RWPE2 (cell line): ENCODE data around the gene EHD3.

Experiments used
- ATAC-seq: fragments of 200-7000 bp; cut with Tn5 transposase; 3 replicates; pipeline ENCODE4 v1.9.1; 2021; ENCODE audit warnings: low read depth
- DNase-seq: peaks from one replicate; pipeline ENCODE4 v3.0.0-alpha.2; 2020; ENCODE audit warnings: low spot score
- H3K27ac ChIP-seq: fragments of 450-650 bp; 2 replicates; pipeline ENCODE4 v1.5.1; 2017; ENCODE audit warnings: mild to moderate bottlenecking; ENCODE audit not compliant: poor library complexity, severe bottlenecking
- H3K27me3 ChIP-seq: fragments of 250-450 bp; sonication (Bioruptor Pico); 2 replicates; pipeline ENCODE4 v1.5.1; 2021; ENCODE audit warnings: mild to moderate bottlenecking, moderate library complexity; ENCODE audit not compliant: insufficient read depth, poor library complexity, severe bottlenecking
- H3K36me3 ChIP-seq: fragments of 250-450 bp; sonication (Bioruptor Pico); 2 replicates; pipeline ENCODE4 v1.5.1; 2020; ENCODE audit warnings: low read depth, mild to moderate bottlenecking, moderate library complexity
- H3K4me1 ChIP-seq: fragments of 250-450 bp; sonication (Bioruptor Pico); 2 replicates; pipeline ENCODE4 v1.5.1; 2021; ENCODE audit warnings: mild to moderate bottlenecking, moderate library complexity; ENCODE audit not compliant: insufficient read depth, poor library complexity, severe bottlenecking
- H3K4me3 ChIP-seq: fragments of 250-450 bp; sonication (Bioruptor Pico); 2 replicates; pipeline ENCODE4 v1.5.1; 2021; ENCODE audit warnings: mild to moderate bottlenecking, moderate library complexity; ENCODE audit not compliant: severe bottlenecking
- H3K9me3 ChIP-seq: fragments of 250-450 bp; sonication (Bioruptor Pico); 2 replicates; pipeline ENCODE4 v1.5.1; 2021; ENCODE audit warnings: mild to moderate bottlenecking, moderate library complexity; ENCODE audit not compliant: severe bottlenecking
- TF ChIP-seq, protein P1 (sequence below): fragments of 450-650 bp; IDR thresholded peaks from one replicate; pipeline ENCODE4 v1.5.1; 2017; ENCODE audit warnings: mild to moderate bottlenecking, moderate library complexity; ENCODE audit not compliant: poor library complexity, severe bottlenecking

EHD3 gene

DNA sequence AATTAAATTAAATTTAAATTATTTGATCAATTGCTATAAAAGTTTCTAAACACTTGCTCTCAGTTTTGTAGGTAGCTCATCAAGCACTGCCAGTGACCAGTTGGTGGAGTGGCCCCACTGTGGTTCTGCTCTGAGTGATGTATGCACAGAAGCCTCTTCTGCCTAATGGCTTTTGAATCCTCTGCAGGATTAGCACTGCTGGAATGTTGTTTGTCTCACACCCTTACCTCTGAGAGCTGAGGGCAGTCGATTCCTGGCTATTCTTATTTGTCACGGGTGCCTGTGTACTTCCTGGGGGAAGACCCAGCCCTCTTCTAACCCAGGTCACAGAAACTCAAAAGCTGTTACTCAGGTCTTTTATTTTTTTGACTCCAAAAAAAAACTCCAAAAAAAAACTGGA, 26.2 kb upstream of the EHD3 start:
- TF ChIP-seq, protein P1, sequence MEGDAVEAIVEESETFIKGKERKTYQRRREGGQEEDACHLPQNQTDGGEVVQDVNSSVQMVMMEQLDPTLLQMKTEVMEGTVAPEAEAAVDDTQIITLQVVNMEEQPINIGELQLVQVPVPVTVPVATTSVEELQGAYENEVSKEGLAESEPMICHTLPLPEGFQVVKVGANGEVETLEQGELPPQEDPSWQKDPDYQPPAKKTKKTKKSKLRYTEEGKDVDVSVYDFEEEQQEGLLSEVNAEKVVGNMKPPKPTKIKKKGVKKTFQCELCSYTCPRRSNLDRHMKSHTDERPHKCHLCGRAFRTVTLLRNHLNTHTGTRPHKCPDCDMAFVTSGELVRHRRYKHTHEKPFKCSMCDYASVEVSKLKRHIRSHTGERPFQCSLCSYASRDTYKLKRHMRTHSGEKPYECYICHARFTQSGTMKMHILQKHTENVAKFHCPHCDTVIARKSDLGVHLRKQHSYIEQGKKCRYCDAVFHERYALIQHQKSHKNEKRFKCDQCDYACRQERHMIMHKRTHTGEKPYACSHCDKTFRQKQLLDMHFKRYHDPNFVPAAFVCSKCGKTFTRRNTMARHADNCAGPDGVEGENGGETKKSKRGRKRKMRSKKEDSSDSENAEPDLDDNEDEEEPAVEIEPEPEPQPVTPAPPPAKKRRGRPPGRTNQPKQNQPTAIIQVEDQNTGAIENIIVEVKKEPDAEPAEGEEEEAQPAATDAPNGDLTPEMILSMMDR: no peak
- Histone ChIP-seq H3K9me3 (no peaks in the 10 kb centered on the region), H3K27me3 (no peaks in the 10 kb centered on the region), H3K27ac (no peak overlapping the region), H3K4me3 (no peak overlapping the region), H3K4me1 (no peaks in the 10 kb centered on the region), H3K36me3 (no peaks in the 10 kb centered on the region)
- DNase-seq (no peak), ATAC-seq (no peak)

DNA sequence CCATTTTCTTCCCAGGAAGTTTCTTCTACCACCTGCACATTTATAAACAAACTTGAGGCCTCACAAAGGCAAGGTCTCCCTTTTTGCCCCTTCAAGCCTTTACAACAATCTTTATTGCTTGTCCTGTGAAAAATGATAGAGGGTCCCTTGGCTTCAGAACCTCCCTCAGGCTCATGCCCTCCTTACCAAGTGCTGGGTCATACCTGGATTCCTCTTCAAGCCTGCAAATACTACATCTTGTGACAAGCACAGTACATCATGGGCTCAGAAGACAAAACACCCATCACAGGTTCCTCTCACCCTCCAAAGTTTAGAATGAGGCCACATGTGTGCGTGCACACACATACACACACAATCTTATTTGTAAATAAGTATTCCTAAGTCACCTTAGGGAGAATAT, 25.7 kb upstream of the EHD3 start:
- H3K36me3 ChIP-seq: no peaks in the 10 kb centered on the region
- no peaks in the 10 kb centered on the region for H3K27me3 ChIP-seq
- ATAC-seq (no peak), DNase-seq (no peak)
- H3K27ac ChIP-seq: no peak overlapping the region
- H3K4me3 ChIP-seq: no peak overlapping the region
- TF ChIP-seq, protein P1: no peak
- H3K9me3 ChIP-seq: no peaks in the 10 kb centered on the region
- no peaks in the 10 kb centered on the region for H3K4me1 ChIP-seq

DNA sequence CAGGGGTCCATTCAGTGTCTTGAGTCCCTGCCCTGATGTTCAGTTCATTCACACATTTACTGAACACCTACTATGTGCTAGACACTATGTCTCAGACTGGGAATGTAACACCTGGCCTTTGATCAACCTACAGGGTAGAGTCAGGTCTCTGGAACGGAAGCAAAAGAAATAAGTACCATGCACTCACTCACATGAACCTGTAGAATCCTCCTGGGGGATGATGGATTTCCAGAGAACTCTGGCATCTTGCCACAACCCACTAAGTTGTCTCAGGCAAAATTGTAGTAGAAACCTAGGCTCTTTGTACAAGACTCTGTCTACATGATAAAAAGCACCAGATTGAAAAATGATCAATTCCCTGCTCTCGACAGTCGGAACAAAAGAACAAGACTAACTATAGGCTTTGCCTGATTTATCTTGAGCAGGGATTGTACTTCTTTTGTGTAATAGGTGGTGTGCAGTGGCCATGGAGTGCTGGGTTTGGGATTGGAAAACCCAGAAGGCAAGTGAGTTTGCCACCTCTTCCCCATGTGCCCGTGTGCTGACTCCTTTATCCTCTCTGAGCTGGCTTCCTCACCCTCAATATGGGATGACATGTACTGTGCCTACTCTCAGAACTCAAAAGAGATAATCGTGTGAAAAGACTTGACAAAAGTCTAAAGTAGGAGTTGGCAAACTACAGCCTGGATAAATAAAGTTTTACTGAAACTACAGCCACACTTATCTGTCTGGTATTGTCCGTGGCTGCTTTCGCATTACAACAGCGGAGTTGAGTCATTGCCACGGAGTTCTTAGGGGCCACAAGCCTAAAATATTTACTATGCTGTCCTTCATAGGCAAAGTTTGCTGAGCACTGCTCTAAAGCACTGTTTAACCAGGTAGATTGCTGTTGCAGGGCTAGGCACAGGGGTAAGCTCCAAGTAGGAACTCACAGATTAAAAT, 21.0 kb upstream of the EHD3 start:
- Histone ChIP-seq H3K9me3 (no peaks in the 10 kb centered on the region), H3K27me3 (no peaks in the 10 kb centered on the region), H3K27ac (no peak overlapping the region), H3K4me1 (no peaks in the 10 kb centered on the region), H3K36me3 (no peaks in the 10 kb centered on the region), H3K4me3 (no peak overlapping the region)
- no peak for ATAC-seq
- no peak for DNase-seq
- TF ChIP-seq, protein P1: no peak

DNA sequence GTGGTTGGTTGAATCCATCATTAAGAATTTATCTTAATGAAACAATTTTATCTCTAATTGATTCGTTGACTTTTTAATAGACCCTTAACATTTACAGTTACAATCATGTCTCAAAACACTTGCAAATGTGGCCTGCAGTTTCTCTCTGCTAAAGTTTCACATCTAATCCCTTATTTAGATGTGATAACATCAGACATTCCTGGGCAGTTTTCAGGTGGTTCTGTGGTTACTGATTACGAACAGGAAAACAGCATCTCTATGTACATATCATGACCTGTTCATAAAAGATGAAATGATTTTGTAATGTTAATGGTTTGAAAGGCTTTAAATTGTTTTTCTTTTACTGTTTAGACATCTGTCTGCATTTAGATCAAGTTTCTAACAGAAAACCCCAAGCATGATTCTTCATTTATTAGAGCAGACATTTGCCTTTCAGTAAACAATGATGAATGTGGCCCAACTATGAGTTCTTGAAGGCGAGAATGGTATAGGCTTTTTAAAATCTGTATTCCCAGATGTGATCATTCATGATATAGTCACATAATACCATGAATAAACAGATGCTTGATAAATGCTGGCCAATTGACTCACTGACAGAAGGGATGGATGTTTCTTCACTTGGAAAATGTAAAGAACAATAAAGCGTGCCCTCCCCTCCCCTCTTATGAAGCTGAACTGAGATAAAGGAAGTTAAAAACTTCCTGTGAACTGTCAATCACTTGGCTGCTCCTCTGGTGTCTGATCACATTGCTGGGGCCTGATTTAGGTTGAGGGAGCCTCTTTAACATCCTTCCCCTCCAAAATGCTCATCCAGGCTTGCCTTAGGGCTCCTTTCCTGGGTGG, 20.1 kb upstream of the EHD3 start:
- Histone ChIP-seq H3K4me3 (no peak overlapping the region), H3K27ac (no peak overlapping the region), H3K36me3 (no peaks in the 10 kb centered on the region), H3K27me3 (no peaks in the 10 kb centered on the region), H3K9me3 (no peaks in the 10 kb centered on the region), H3K4me1 (no peaks in the 10 kb centered on the region)
- TF ChIP-seq, protein P1: no peak
- no peak for DNase-seq
- no peak for ATAC-seq
